GM12878 (cell line): ENCODE results near the gene LCA5. TPM values are rescaled to one million over a fixed set of nuclear protein-coding genes. Genes with fewer than 3 reads are reported as not detected.

Experiments used
- BCL11A ChIP-seq: IDR thresholded peaks from 2 replicates; pipeline ENCODE4 v1.6.1; 2011; ENCODE audit warnings: low read depth, low read length
- CHD2 ChIP-seq: IDR thresholded peaks from 2 replicates; pipeline ENCODE4 v1.6.1; 2011; ENCODE audit warnings: low read depth, low read length, improper control_type of control experiment, borderline replicate concordance
- CREB1 ChIP-seq: IDR thresholded peaks from 2 replicates; pipeline ENCODE4 v1.6.1; 2012; ENCODE audit warnings: low read depth, mild to moderate bottlenecking, inconsistent platforms
- ELK1 ChIP-seq: IDR thresholded peaks from 2 replicates; pipeline ENCODE4 v1.6.1; 2012; ENCODE audit warnings: low read depth, low read length, improper control_type of control experiment
- IKZF1 ChIP-seq: fragments of 450-650 bp; conservative IDR thresholded peaks from 2 replicates; pipeline ENCODE4 v1.6.1; 2017; ENCODE audit warnings: antibody characterized with exemption, mild to moderate bottlenecking
- IRF4 ChIP-seq: IDR thresholded peaks from 2 replicates; pipeline ENCODE4 v1.6.1; 2011; ENCODE audit warnings: low read depth, low read length
- MAX ChIP-seq: IDR thresholded peaks from 2 replicates; pipeline ENCODE4 v1.6.1; 2012; ENCODE audit warnings: low read depth, low read length, improper control_type of control experiment
- NR2F1 ChIP-seq: fragments of 450-650 bp; conservative IDR thresholded peaks from 2 replicates; pipeline ENCODE4 v1.6.1; 2017; ENCODE audit warnings: mild to moderate bottlenecking
- PBX3 ChIP-seq: IDR thresholded peaks from 2 replicates; pipeline ENCODE4 v1.6.1; 2011; ENCODE audit warnings: mild to moderate bottlenecking, low read depth, low read length, moderate library complexity; ENCODE audit not compliant: insufficient replicate concordance
- PRDM15 ChIP-seq: fragments of 450-650 bp; formaldehyde crosslinking; IDR thresholded peaks from 2 replicates; pipeline ENCODE4 v1.4.0; 2020; ENCODE audit warnings: mild to moderate bottlenecking, moderate library complexity
- RBBP5 ChIP-seq: fragments of 200-600 bp; sonication (generic); conservative IDR thresholded peaks from 2 replicates; pipeline ENCODE4 v1.6.1; 2016
- SMC3 ChIP-seq: IDR thresholded peaks from 2 replicates; pipeline ENCODE4 v1.6.1; 2011; ENCODE audit warnings: low read length, improper control_type of control experiment, borderline replicate concordance
- USF1 ChIP-seq: IDR thresholded peaks from 2 replicates; pipeline ENCODE4 v1.6.1; 2011; ENCODE audit warnings: borderline replicate concordance, low read depth, mild to moderate bottlenecking, moderate library complexity, mixed read lengths, low read length; ENCODE audit not compliant: insufficient read depth; ENCODE audit errors: extremely low read length
- ZBTB4 ChIP-seq: fragments of 450-650 bp; formaldehyde crosslinking; IDR thresholded peaks from 2 replicates; pipeline ENCODE4 v1.4.0; 2022; ENCODE audit warnings: mild to moderate bottlenecking, moderate library complexity
- ZNF217 ChIP-seq: fragments of 450-650 bp; IDR thresholded peaks from 2 replicates; pipeline ENCODE4 v1.6.1; 2017; ENCODE audit warnings: antibody characterized with exemption, mild to moderate bottlenecking
- polyA plus RNA-seq, 11 experiments: library from polyadenylated mRNA; depleted of rRNA in 4 of 11; unstranded in 6 of 11; stranded (reverse) in 5 of 11; fragments of >200 nt; fragmentation: Nextera tagmentation in 4 of 11; fragmentation: Illumina TruSeq in 1 of 11; extraction: Ambion mirVana in 4 of 11; extraction: Trizol in 1 of 11; gene quantifications; 1 replicate in 1 of 11; 2 replicates in 10 of 11; pipeline versions ENCODE4 v1.2.1 to v1.2.3, GENCODE V29; 2011 to 2016; ENCODE audit warnings: inconsistent platforms in 2 of 11, missing spikeins in 2 of 11, low read depth in 1 of 11
- total RNA-seq, 4 experiments: library from RNA; depleted of rRNA in 3 of 4; stranded (reverse); fragments of >200 nt in 3 of 4; fragmentation: Illumina TruSeq in 1 of 4; extraction: Trizol in 1 of 4; gene quantifications; 2 replicates each; pipeline versions ENCODE4 v1.2.1 to v1.2.3, GENCODE V29; 2013 to 2021

Gene LCA5
- total and polyA plus RNA-seq, 10 of the 15 experiments (the other 5 are each of a cell fraction or from before 2014, with no cell fraction given): 0.13 to 0.45 (median 0.27) TPM

- TF ChIP-seq IKZF1 (peak; percentile 72), RBBP5 (no peak), BCL11A (no peak), CREB1 (peak; percentile 92), NR2F1 (peak; percentile 67), IRF4 (0 out of 2 replicates have a peak, but pooled peaks have one; percentile 27), ELK1 (no peak), USF1 (no peak), MAX (0 out of 2 replicates have a peak, but pooled peaks have one; percentile 18), PRDM15 (CRISPR knock-in tag) (no peak), ZNF217 (no peak), CHD2 (peak; percentile 60; the same call in 1 of the 2 replicates), ZBTB4 (no peak), PBX3 (no peak), SMC3 (peak; percentile 24; the same call in 1 of the 2 replicates)
Observed at GRCh38 chr6:79544939-79545450, 7.8 kb upstream of the LCA5 start (continued).
